B cell (primary cell): Measurements from ENCODE around the gene FKBP10. TPM values are rescaled to one million over a fixed set of nuclear protein-coding genes. Genes with fewer than 3 reads are reported as not detected.

ENCODE experiments used
- ATAC-seq: fragments of 200-7000 bp; cut with Tn5 transposase; one replicate; pipeline ENCODE4 v1.10.0; 2021; ENCODE audit warnings: low read depth, mild to moderate bottlenecking, moderate number of reproducible peaks, moderate library complexity
- CTCF ChIA-PET: fragments of 350-600 bp; sonication (Branson Sonifier 250); formaldehyde crosslinking; loops from one replicate; lab custom pipeline; 2021; ENCODE audit warnings: antibody characterized with exemption, inconsistent platforms; lab: Charles Lee
- POLR2A ChIA-PET: fragments of 350-600 bp; sonication (Branson Sonifier 250); formaldehyde crosslinking; loops from one replicate; lab custom pipeline; 2021; ENCODE audit warnings: antibody characterized with exemption; lab: Charles Lee
- DNase-seq: peaks from one replicate; pipeline ENCODE4 v3.0.0; 2013
- H2AFZ ChIP-seq: 2 replicates; pipeline ENCODE4 v1.6.1; 2012; ENCODE audit warnings: mild to moderate bottlenecking, low read depth, low read length; ENCODE audit not compliant: insufficient read depth, poor library complexity, severe bottlenecking
- H3K27ac ChIP-seq, 2 donors: 1 replicate in 1 of 2; 2 replicates in 1 of 2; pipeline ENCODE4 v1.5.1; 2012 to 2013; ENCODE audit warnings: low read length in 2 of 2, mild to moderate bottlenecking in 2 of 2, moderate library complexity in 1 of 2
- H3K27me3 ChIP-seq, 4 experiments: fragments of 200-600 bp in 1 of 4; sonication (generic) in 1 of 4; replicated peaks in 1 of 4; 1 replicate in 2 of 4; 2 replicates in 2 of 4; pipeline versions ENCODE4 v1.6.1 to v1.7.0; 2013 to 2016; ENCODE audit warnings: low read length in 3 of 4, mild to moderate bottlenecking in 2 of 4, mixed read lengths in 1 of 4, moderate library complexity in 1 of 4; ENCODE audit not compliant: insufficient read depth in 4 of 4, control insufficient read depth in 3 of 4; ENCODE audit errors: control extremely low read depth in 1 of 4
- H3K36me3 ChIP-seq, 2 experiments: replicated peaks in 1 of 2; 1 replicate in 1 of 2; 2 replicates in 1 of 2; pipeline versions ENCODE4 v1.6.1 to v1.7.1; 2013; ENCODE audit warnings: low read length in 1 of 2; ENCODE audit not compliant: insufficient read depth in 2 of 2, control insufficient read depth in 1 of 2; ENCODE audit errors: control extremely low read depth in 1 of 2, extremely low read depth in 1 of 2
- H3K4me1 ChIP-seq, 2 donors: fragments of 200-600 bp in 1 of 2; sonication (generic) in 1 of 2; 1 replicate in 1 of 2; 2 replicates in 1 of 2; pipeline versions ENCODE4 v1.5.1 to v1.6.1; 2013 to 2017; ENCODE audit warnings: low read length in 2 of 2; ENCODE audit not compliant: control insufficient read depth in 2 of 2, insufficient read depth in 2 of 2
- H3K4me2 ChIP-seq: replicated peaks from 2 replicates; pipeline ENCODE3; 2012; ENCODE audit warnings: mild to moderate bottlenecking, low read depth, low read length; ENCODE audit not compliant: poor library complexity, severe bottlenecking
- H3K4me3 ChIP-seq, 5 experiments: fragments of 200-600 bp in 1 of 5; sonication (generic) in 1 of 5; 1 replicate in 3 of 5; 2 replicates in 2 of 5; pipeline versions ENCODE4 v1.5.1 to v1.7.0; 2011 to 2016; ENCODE audit warnings: low read length in 4 of 5, mild to moderate bottlenecking in 4 of 5, low read depth in 2 of 5, control low read depth in 1 of 5, moderate library complexity in 1 of 5; ENCODE audit not compliant: insufficient read depth in 1 of 5; ENCODE audit errors: control extremely low read depth in 1 of 5, extremely low read depth in 1 of 5
- H3K79me2 ChIP-seq: fragments of 200-600 bp; sonication (generic); one replicate; pipeline ENCODE4 v1.6.0; 2016; ENCODE audit warnings: low read length; ENCODE audit not compliant: control insufficient read depth, insufficient read depth
- H3K9ac ChIP-seq: fragments of 200-600 bp; sonication (generic); 2 replicates; pipeline ENCODE4 v1.6.1; 2017; ENCODE audit warnings: mild to moderate bottlenecking, low read length, moderate library complexity
- H3K9me3 ChIP-seq, 3 donors: one replicate each; pipeline versions ENCODE4 v1.6.1 to v1.7.1; 2013; ENCODE audit warnings: low read length in 2 of 3; ENCODE audit not compliant: control insufficient read depth in 2 of 3, insufficient read depth in 1 of 3; ENCODE audit errors: control extremely low read depth in 1 of 3
- H4K20me1 ChIP-seq: 2 replicates; pipeline ENCODE4 v1.6.0; 2012; ENCODE audit warnings: mild to moderate bottlenecking, low read length; ENCODE audit not compliant: insufficient read depth, control insufficient read depth, poor library complexity, severe bottlenecking
- H3K27ac Mint-ChIP-seq: one replicate; pipeline ENCODE4 v1.8.0; 2021; ENCODE audit warnings: mixed read lengths
- H3K27me3 Mint-ChIP-seq: one replicate; pipeline ENCODE4 v1.8.0; 2021; ENCODE audit warnings: mixed read lengths
- H3K4me1 Mint-ChIP-seq: one replicate; pipeline ENCODE4 v1.8.0; 2021; ENCODE audit warnings: mixed read lengths
- H3K4me3 Mint-ChIP-seq: one replicate; pipeline ENCODE4 v1.8.0; 2021; ENCODE audit warnings: mixed read lengths
- H3K9me3 Mint-ChIP-seq: one replicate; pipeline ENCODE4 v1.8.0; 2022; ENCODE audit warnings: mixed read lengths; ENCODE audit not compliant: insufficient read depth
- EZH2 ChIP-seq: IDR thresholded peaks from 2 replicates; pipeline ENCODE4 v1.6.1; 2012; ENCODE audit warnings: borderline replicate concordance, low read depth, mild to moderate bottlenecking, moderate library complexity, low read length; ENCODE audit not compliant: insufficient read depth, poor library complexity, severe bottlenecking
- WGBS: methylation state at CpG from one replicate; pipeline ENCODE4 v1.1.5; 2013; ENCODE audit warnings: missing lambda C conversion rate; ENCODE audit not compliant: insufficient coverage; 5-methylcytosine and 5-hydroxymethylcytosine counted together
- intact Hi-C: fragments of 100-400 bp; cut with micrococcal nuclease; formaldehyde crosslinking; loops from one replicate; pipeline ENCODE4 v1.10.0; 2022
- polyA plus RNA-seq: library from polyadenylated mRNA; depleted of rRNA; stranded (reverse); fragments of >200 nt; gene quantifications from 2 replicates; pipeline ENCODE4 v1.2.3, GENCODE V29; 2012
- total RNA-seq, 2 donors: library from RNA; stranded (reverse); fragments of 120-200 nt in 1 of 2; gene quantifications; 1 replicate in 1 of 2; 2 replicates in 1 of 2; pipeline versions ENCODE4 v1.2.3 to v1.2.4, GENCODE V29; 2013 to 2022
- TF ChIP-seq, protein P1 (sequence below): fragments of 200-600 bp; IDR thresholded peaks from one replicate; pipeline ENCODE4 v1.8.0; 2022; ENCODE audit warnings: antibody characterized with exemption, mild to moderate bottlenecking

Gene FKBP10
- total and polyA plus RNA-seq, 2 donors (not counting 1 experiment from before 2014, with no cell fraction given): 0.21 to 0.34 TPM

DNA sequence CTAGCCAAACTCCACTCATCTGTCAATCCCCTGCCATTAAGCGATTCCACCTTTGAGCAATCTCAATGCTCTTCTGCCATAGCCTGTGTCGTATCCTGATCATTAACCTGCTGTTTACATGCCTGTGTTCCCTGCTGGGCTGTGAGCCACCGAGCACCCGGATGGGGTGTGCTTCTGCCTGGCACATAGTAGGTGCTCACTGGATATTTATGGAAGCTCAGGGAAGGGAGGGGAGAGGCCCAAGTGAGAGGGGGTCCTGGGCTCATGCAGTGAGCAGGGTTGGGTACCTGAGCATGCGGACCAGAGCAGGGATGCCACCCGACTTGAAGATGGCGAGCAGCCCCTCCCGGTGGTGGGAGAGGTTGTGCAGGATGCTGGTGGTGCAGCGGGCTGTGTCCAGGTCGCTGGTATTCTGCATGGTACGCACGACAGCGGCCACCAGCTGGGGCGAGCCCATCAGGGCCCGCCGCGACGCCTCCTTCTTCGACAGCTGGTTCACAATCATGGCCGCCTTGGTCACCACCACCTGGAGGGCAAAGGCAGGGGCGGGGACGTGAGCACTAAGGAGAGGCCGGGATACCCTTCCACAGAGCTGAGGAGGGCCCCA lies 44.0 kb upstream of the FKBP10 start:
- Mint-ChIP-seq H3K4me1 (peaks cover 15% of the 10 kb centered on the region), H3K9me3 (no peaks in the 10 kb centered on the region), H3K27ac (no peak overlapping the region), H3K4me3 (no peak overlapping the region), H3K27me3 (no peaks in the 10 kb centered on the region)
- Histone ChIP-seq H3K4me3 (no peak overlapping the region), H3K27me3 (no peaks in the 10 kb centered on the region), H3K4me1 (peaks cover 7 to 21% of the 10 kb centered on the region in 2 donors), H3K27ac (no peak overlapping the region), H3K4me2 (no peak overlapping the region), H2AFZ (no peak overlapping the region), H3K79me2 (peaks cover 23% of the 10 kb centered on the region), H3K9ac (no peak overlapping the region), H4K20me1 (peaks cover 23% of the 10 kb centered on the region), H3K9me3 (no peaks in the 10 kb centered on the region), H3K36me3 (peaks cover 0 to 77% of the 10 kb centered on the region in 2 experiments)
- DNase-seq: no peak
- 98% methylated on average over 23 of the region's 23 CpGs for WGBS
- CTCF ChIA-PET: interaction anchor here (0.6 to 1.9 kb wide), 4 partner anchors 17 to 32 kb away, joined by 3 to 6 read pairs (median 5); partner anchors contain the start of gene JUP
- no peak for ATAC-seq
- POLR2A ChIA-PET: no interaction called here
- TF ChIP-seq, protein P1, sequence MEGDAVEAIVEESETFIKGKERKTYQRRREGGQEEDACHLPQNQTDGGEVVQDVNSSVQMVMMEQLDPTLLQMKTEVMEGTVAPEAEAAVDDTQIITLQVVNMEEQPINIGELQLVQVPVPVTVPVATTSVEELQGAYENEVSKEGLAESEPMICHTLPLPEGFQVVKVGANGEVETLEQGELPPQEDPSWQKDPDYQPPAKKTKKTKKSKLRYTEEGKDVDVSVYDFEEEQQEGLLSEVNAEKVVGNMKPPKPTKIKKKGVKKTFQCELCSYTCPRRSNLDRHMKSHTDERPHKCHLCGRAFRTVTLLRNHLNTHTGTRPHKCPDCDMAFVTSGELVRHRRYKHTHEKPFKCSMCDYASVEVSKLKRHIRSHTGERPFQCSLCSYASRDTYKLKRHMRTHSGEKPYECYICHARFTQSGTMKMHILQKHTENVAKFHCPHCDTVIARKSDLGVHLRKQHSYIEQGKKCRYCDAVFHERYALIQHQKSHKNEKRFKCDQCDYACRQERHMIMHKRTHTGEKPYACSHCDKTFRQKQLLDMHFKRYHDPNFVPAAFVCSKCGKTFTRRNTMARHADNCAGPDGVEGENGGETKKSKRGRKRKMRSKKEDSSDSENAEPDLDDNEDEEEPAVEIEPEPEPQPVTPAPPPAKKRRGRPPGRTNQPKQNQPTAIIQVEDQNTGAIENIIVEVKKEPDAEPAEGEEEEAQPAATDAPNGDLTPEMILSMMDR: no peak
- no peak for TF ChIP-seq EZH2
- intact Hi-C loops: no loop called here

DNA sequence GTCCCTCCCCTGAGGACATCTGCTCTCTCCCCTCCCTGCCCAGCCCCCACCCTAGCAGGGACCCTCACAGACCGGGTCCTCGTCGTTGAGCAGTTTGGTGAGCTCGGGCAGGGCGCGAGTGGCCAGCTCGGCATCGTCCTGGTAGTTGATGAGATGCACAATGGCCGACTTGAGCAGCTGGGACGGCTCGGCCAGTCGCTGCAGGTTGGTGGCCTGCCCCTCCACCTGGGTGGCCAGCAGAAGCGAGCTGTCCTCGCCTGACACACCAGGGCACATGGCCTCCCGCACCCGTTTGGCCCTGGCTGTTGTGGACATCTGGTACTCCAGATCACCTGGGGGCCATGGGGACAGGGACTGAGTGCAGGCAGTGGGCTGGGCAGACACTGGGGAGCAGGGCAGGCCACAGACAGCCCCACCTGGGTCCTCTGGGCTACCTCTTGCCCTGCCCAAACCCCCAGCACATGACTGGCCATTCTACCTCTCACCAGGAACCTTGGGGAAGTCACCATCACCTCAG lies 43.4 kb upstream of the FKBP10 start:
- H3K4me1 ChIP-seq: peaks cover 7 to 25% of the 10 kb centered on the region in 2 donors
- ATAC-seq (no peak), DNase-seq (no peak)
- TF ChIP-seq EZH2: no peak
- no peak overlapping the region for H3K9ac ChIP-seq
- Mint-ChIP-seq H3K27ac (no peak overlapping the region), H3K4me1 (peaks cover 17% of the 10 kb centered on the region), H3K9me3 (no peaks in the 10 kb centered on the region), H3K4me3 (no peak overlapping the region), H3K27me3 (no peaks in the 10 kb centered on the region)
- H3K36me3 ChIP-seq: peaks cover 0 to 74% of the 10 kb centered on the region in 2 experiments
- H3K27me3 ChIP-seq: no peaks in the 10 kb centered on the region
- H3K27ac ChIP-seq: no peak overlapping the region
- H3K9me3 ChIP-seq: no peaks in the 10 kb centered on the region
- no peak overlapping the region for H2AFZ ChIP-seq
- intact Hi-C loops: no loop called here
- 96% methylated on average over 16 of the region's 16 CpGs for WGBS
- no peak overlapping the region for H3K4me2 ChIP-seq
- H3K4me3 ChIP-seq: no peak overlapping the region
- CTCF ChIA-PET: interaction anchor here (1.7 to 1.9 kb wide), 2 partner anchors 17 to 31 kb away, joined by 5 to 6 read pairs; partner anchors contain the start of gene JUP
- POLR2A ChIA-PET: no interaction called here
- peaks cover 25% of the 10 kb centered on the region for H4K20me1 ChIP-seq
- H3K79me2 ChIP-seq: peaks cover 27% of the 10 kb centered on the region
